Hippocampal formation (tissue), 2 donors: ENCODE results near the gene GZMH.
"Not testable (repeated sequence)": the region's sequence is repeated elsewhere in the genome, so short reads cannot be mapped to it uniquely, and the experiment has no call there.

ENCODE experiments used
- DNase-seq, 2 donors: peaks; one replicate each; lab custom pipeline; 2025; lab: John Stamatoyannopoulos, UW

GZMH gene

GRCh38 chr14:24595073-24595808 is 14.2 kb downstream of the GZMH start:
- no peak for DNase-seq

DNA sequence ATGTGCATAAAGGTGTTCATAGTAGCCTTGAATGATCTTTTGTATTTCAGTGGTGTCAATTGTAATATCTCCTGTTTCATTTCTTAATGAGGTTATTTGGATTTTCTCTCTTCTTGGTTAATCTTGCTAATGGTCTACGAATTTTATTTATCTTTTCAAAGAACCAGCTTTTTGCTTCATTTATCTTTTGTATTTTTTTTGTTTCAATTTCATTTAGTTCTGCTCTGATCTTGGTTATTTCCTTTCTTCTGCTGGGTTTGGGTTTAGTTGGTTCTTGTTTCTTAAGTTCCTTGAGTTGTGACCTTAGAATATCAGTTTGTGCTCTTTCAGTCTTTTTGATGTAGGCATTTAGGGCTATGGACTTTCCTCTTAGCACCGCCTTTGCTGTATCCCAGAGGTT is 18.5 kb downstream of the GZMH start:
- not testable (repeated sequence) for DNase-seq

DNA sequence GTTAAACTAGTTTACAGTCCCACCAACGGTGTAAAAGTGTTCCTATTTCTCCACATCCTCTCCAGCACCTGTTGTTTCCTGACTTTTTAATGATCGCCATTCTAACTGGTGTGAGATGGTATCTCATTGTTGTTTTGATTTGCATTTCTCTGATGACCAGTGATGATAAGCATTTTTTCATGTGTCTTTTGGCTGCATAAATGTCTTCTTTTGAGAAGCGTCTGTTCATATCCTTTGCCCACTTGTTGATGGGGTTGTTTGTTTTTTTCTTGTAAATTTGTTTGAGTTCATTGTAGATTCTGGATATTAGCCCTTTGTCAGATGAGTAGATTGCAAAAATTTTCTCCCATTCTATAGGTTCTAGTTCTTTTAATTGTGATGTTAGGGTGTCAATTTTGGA is 25.1 kb downstream of the GZMH start:
- DNase-seq: not testable (repeated sequence)

DNA sequence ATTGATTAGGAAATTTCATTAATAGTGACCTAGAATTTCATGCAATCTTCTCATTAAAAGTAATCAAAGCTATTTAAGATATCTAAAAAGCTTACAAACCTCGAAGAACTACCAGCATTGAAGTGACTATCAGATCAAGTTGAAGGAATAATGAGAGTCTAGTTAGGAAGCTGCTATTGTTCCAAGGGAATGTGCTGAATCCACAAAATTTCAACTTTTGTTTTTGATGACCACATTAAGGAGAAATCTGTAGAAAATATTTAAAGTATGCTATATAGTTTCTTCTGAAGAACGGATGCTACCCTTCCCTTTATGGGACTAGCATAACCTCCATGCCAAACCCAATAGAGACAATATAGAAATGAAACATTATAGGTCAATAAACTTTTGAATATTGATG is 30.9 kb downstream of the GZMH start:
- DNase-seq: no peak

DNA sequence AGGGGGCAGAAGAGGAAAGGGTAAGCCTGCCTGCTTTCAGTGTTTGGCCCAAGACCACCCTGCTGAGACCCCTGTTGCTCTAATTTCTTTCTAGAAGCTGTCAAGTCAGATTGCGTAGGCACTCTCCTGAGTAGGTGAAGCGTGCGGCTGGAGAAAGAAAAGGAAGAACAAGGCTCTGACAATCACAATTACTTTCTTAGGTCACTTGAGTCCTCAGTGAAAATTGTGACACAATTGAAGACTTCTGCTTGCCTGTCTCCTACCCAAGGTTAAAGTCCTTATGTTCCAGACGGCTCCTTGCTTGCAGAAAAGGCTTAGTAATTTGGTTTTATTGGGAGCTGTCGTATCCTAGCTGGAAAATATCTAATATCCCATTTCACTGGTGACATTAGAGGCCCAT is 32.7 kb downstream of the GZMH start:
- DNase-seq: no peak

DNA sequence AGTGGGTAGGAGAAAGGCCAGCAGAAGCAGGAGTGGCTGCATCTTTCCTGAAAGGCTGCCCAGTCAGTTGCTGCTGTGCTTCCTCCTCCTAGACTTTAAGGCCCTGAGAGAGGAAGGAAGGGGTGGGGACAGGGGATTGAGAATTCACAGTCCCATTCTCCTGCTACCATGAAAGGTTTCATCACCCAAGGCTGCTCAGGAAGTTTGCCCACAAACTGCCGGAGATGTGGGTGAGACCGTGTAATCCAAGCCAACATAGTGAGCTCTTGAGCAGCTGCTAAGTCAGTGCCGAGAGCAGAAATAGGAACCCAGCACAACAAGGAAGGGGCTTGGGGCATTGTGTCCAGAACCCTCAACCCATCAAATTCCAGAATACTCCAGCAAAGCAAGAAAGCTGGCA is 33.3 kb downstream of the GZMH start, which contains the start of gene CTSG:
TSS of gene CTSG (minus strand) at position 69 of the 400 bp plus-strand sequence. CDS start at position 42, 27 bp downstream.
- no peak for DNase-seq

DNA sequence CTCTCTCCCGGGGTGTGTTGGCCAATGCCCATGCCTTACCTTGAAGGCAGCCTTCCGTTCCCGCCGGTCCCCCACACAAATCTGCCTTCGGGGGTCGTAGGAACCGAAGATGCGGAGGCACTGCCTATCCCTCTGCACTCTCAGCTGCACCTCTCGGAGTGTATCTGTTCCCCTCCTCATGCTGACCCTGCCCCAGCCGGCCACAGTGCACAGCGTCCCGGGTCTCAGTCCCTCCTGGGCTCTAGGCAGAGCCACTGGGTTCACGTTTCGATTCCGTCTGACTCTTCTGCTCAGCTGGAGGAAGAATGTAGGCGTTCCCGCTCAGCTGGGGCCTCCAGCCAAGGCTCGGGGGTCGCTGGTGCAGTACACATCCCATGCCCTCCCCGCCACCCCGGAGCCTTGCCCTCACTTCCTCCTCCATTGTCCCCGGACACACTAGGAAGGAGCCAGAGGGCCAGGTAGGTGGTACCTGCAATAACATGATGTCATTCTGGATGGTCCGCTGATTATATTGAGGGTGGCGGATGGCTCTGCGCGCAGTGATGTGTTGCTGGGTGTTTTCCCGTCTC is 35.2 kb downstream of the GZMH start:
- no peak for DNase-seq

GRCh38 chr14:24566318-24566717 is 43.2 kb downstream of the GZMH start:
- DNase-seq: no peak

GRCh38 chr14:24565766-24566165 is 43.7 kb downstream of the GZMH start:
- DNase-seq: no peak

DNA sequence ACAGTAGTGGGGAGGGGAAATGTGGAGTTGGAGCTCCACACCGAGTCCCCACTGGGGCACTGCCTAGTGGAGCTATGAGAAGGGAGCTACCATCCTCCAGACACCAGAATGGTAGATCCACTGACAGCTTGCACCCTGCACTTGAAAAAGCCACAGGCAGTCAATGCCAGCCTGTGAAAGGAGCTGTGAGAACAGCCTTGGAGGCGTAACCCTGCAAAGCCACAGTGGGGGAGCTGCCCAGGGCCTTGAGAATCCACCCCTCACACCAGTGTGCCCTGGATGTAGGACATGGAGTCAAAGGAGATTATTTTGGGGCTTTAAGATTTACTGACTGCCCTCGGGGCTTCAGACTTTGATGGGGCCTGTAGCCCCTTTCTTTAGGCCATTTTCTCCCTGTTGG is 46.0 kb downstream of the GZMH start:
- DNase-seq: no peak

DNA sequence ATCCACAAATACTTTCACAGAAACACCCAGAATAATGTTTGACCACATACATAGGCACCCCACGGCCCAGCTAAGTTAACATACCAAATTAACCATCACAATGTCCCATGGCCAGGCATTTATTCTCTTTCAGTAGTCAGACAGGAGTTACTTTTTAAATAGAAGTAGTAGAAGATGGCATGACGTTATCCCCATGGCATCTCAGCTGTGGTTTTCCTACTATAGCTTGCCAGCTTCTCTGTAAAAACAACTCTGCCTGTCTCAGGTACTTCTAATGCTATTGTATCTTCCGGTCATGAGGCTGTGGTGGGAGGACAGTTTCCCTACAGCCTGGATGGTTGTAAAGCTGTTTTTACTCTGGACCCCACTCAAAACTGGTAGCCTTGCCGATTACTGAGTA is 52.7 kb downstream of the GZMH start:
- no peak for DNase-seq
